Measurements from ENCODE around the gene HJV.

DNA sequence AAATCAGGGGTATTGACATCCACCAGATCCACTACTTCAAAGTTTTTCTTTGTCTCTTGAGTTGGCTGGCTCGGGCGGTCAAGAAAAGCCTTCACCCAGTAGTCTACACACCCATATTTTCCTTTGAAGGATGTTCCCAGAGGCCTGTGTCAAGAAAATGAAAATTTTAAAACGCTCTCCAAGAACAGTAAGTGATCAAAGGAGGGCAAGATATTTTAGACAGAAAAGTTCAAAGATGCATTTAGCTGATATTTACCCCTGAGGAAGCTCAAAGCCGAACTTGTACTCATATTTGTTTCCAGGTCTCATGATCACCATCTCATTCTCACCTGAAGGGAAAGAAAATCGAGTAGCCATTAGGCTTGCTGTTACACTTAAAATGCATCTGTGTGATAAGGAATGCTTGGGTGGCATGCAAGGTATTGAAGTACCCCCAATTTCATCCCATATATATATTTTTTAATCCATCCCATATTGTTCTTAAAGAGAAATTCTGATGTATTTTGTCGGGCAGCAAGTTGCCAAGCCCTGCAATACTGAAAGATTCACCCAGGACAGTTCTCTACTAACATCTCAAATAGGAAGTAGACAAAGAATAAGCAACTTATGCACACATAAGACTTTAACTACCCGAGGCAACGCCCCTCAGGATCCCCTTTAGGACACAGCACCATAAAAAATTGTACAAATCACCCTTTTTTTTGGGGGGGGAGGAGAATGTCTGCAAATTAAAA, 26.2 kb downstream of the HJV start:
- TF ChIP-seq EZH2 (IDR thresholded peaks at IDR 0.05; ENCODE audit: borderline replicate concordance) (no peak), CTCF (IDR thresholded peaks at IDR 0.05; ENCODE audit: poor library complexity) (no peak)

Data from hepatocyte (in vitro differentiated cells).